Keratinocyte (primary cell): Measurements from ENCODE around the gene SLC7A7. TPM values are rescaled to one million over a fixed set of nuclear protein-coding genes. Genes with fewer than 3 reads are reported as not detected.

Experiments used
- DNase-seq: peaks from one replicate; pipeline ENCODE4 v3.0.0-alpha.2; 2011; ENCODE audit warnings: low read depth, missing footprints, low spot score
- FAIRE-seq: peaks from 2 replicates; lab custom pipeline; 2011; peaks lifted over from hg19 to GRCh38; lab: Jason Lieb, UNC
- H2AFZ ChIP-seq: 2 replicates; pipeline ENCODE4 v1.6.0; 2012; ENCODE audit warnings: low read length, control low read depth, inconsistent platforms; ENCODE audit not compliant: control insufficient read depth
- H3K27ac ChIP-seq: 2 replicates; pipeline ENCODE4 v1.5.1; 2011; ENCODE audit warnings: low read length; ENCODE audit not compliant: control insufficient read depth, insufficient read depth
- H3K27me3 ChIP-seq: 3 replicates; pipeline ENCODE4 v1.6.0; 2011; ENCODE audit warnings: low read length; ENCODE audit not compliant: control insufficient read depth, insufficient read depth; ENCODE audit errors: extremely low read depth
- H3K36me3 ChIP-seq, 2 experiments: 2 replicates in 1 of 2; 3 replicates in 1 of 2; pipeline ENCODE4 v1.5.1; 2011; ENCODE audit warnings: low read length in 2 of 2, mild to moderate bottlenecking in 1 of 2; ENCODE audit not compliant: control insufficient read depth in 2 of 2, insufficient read depth in 2 of 2; ENCODE audit errors: extremely low read depth in 1 of 2
- H3K4me1 ChIP-seq: 3 replicates; pipeline ENCODE4 v1.5.1; 2011; ENCODE audit warnings: low read length; ENCODE audit not compliant: control insufficient read depth, insufficient read depth; ENCODE audit errors: extremely low read depth
- H3K4me2 ChIP-seq: 3 replicates; pipeline ENCODE4 v1.6.0; 2011; ENCODE audit warnings: low read depth, low read length; ENCODE audit not compliant: control insufficient read depth, insufficient read depth; ENCODE audit errors: extremely low read depth
- H3K4me3 ChIP-seq, 3 experiments: fragments of 200-600 bp in 1 of 3; sonication (generic) in 1 of 3; 2 replicates in 2 of 3; 3 replicates in 1 of 3; pipeline ENCODE4 v1.5.1; 2011 to 2016; ENCODE audit warnings: low read length in 3 of 3, mild to moderate bottlenecking in 3 of 3, control low read depth in 2 of 3, inconsistent platforms in 1 of 3, low read depth in 1 of 3, mixed read lengths in 1 of 3, mixed run types in 1 of 3, moderate library complexity in 1 of 3; ENCODE audit not compliant: control insufficient read depth in 2 of 3, insufficient read depth in 2 of 3; ENCODE audit errors: extremely low read depth in 1 of 3
- H3K79me2 ChIP-seq: 2 replicates; pipeline ENCODE4 v1.6.0; 2012; ENCODE audit warnings: low read length; ENCODE audit not compliant: control insufficient read depth, insufficient read depth
- H3K9ac ChIP-seq: 3 replicates; pipeline ENCODE4 v1.6.0; 2011; ENCODE audit warnings: low read length; ENCODE audit not compliant: control insufficient read depth, insufficient read depth; ENCODE audit errors: extremely low read depth
- H3K9me1 ChIP-seq: 3 replicates; pipeline ENCODE4 v1.6.0; 2011; ENCODE audit warnings: low read length; ENCODE audit not compliant: control insufficient read depth, insufficient read depth; ENCODE audit errors: extremely low read depth
- H3K9me3 ChIP-seq: 2 replicates; pipeline ENCODE4 v1.5.1; 2012; ENCODE audit warnings: low read depth, low read length; ENCODE audit not compliant: control insufficient read depth
- H4K20me1 ChIP-seq: 3 replicates; pipeline ENCODE4 v1.6.0; 2011; ENCODE audit warnings: low read length; ENCODE audit not compliant: control insufficient read depth, insufficient read depth; ENCODE audit errors: extremely low read depth
- EZH2 ChIP-seq: IDR thresholded peaks from one replicate; pipeline ENCODE4 v1.6.1; 2012; ENCODE audit warnings: inconsistent platforms, mild to moderate bottlenecking, low read length, moderate library complexity
- dilution Hi-C: fragments of 300-500 bp; cut with MboI; formaldehyde crosslinking; loops from one replicate; pipeline ENCODE4 v1.7.0; 2020; ENCODE audit warnings: low sequenced_read_pairs; ENCODE audit not compliant: extremely low pct_ligation_motif_present
- polyA plus RNA-seq, 5 experiments: library from polyadenylated mRNA; depleted of rRNA in 3 of 5; stranded (reverse) in 3 of 5; stranded (forward) in 1 of 5; unstranded in 1 of 5; fragments of >200 nt; gene quantifications; 1 replicate in 1 of 5; 2 replicates in 3 of 5; 3 replicates in 1 of 5; pipeline versions ENCODE4 v1.2.1 to v1.2.3, GENCODE V29; 2011 to 2012; ENCODE audit warnings: missing spikeins in 2 of 5, low read depth in 1 of 5, low replicate concordance in 1 of 5
- TF ChIP-seq, protein P1 (sequence below), 3 experiments: IDR thresholded peaks in 1 of 3; conservative IDR thresholded peaks in 1 of 3; optimal IDR thresholded peaks in 1 of 3; 2 replicates in 2 of 3; 3 replicates in 1 of 3; pipeline versions ENCODE3 to v1.5.1; 2011; ENCODE audit warnings: low read length in 3 of 3, mild to moderate bottlenecking in 3 of 3, moderate library complexity in 2 of 3, control low read depth in 1 of 3, inconsistent platforms in 1 of 3; ENCODE audit not compliant: insufficient read depth in 2 of 3; ENCODE audit errors: extremely low read depth in 1 of 3

The SLC7A7 gene
- polyA plus RNA-seq, 1 donor (not counting 4 experiments of a cell fraction or from before 2014, with no cell fraction given): 0.20 TPM

DNA sequence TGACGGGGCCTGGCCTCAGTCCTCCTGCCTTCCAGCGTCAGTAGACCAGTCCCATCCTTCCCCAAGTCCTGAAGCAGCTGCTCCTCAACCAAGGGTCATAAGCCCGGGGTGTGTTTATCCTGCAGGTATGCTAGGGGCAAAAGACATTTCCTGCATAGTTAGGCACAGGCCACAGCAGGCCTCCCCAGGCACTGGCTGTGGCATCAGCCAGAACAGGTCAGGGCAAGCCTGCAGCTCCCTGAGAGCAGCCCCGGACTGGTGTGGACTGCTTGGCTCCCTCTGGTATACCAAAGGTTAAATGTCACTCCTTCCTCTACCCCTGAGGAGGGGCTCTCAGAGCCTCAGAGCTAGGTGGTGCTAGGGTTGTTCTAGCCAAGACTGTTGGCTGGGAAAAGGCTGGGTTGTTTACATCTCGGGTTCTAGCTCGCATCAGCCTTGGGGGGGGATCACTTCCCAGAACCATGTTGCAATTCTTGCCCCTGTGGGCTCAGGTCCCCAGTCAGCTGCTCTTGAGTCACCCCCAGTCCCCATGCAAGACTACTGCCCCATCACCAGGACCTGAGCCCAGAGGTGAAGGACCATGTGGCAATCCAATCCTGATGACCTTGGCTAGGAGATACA lies 24.0 kb upstream of the SLC7A7 start:
- no peaks in the 10 kb centered on the region for H3K27me3 ChIP-seq
- H3K27ac ChIP-seq: peak overlapping the region; percentile 93
- H2AFZ ChIP-seq: no peak overlapping the region
- peaks cover 25% of the 10 kb centered on the region for H3K4me1 ChIP-seq
- FAIRE-seq (peak; percentile 85), DNase-seq (peak; percentile 86)
- H3K9me3 ChIP-seq: no peaks in the 10 kb centered on the region
- dilution Hi-C loops: no loop called here
- peak overlapping the region; percentile 94 for H3K9ac ChIP-seq
- peaks cover 76% of the 10 kb centered on the region for H3K79me2 ChIP-seq
- H3K9me1 ChIP-seq: peaks cover 3% of the 10 kb centered on the region
- H4K20me1 ChIP-seq: no peaks in the 10 kb centered on the region
- no peak for TF ChIP-seq EZH2
- TF ChIP-seq, protein P1, sequence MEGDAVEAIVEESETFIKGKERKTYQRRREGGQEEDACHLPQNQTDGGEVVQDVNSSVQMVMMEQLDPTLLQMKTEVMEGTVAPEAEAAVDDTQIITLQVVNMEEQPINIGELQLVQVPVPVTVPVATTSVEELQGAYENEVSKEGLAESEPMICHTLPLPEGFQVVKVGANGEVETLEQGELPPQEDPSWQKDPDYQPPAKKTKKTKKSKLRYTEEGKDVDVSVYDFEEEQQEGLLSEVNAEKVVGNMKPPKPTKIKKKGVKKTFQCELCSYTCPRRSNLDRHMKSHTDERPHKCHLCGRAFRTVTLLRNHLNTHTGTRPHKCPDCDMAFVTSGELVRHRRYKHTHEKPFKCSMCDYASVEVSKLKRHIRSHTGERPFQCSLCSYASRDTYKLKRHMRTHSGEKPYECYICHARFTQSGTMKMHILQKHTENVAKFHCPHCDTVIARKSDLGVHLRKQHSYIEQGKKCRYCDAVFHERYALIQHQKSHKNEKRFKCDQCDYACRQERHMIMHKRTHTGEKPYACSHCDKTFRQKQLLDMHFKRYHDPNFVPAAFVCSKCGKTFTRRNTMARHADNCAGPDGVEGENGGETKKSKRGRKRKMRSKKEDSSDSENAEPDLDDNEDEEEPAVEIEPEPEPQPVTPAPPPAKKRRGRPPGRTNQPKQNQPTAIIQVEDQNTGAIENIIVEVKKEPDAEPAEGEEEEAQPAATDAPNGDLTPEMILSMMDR (optimal IDR thresholded peaks at IDR 0.05 in 1 of 3, IDR thresholded peaks at IDR 0.05 in 1 of 3, conservative IDR thresholded peaks at IDR 0.05 in 1 of 3; ENCODE audit: extremely low read depth in 1 of 3, insufficient read depth in 2 of 3, low read length in 3 of 3): no peak
- peaks cover 27 to 54% of the 10 kb centered on the region in 2 experiments for H3K36me3 ChIP-seq
- H3K4me2 ChIP-seq: peak overlapping the region; percentile 95
- peak overlapping the region; percentile 89 to 99 (median 92) for H3K4me3 ChIP-seq

DNA sequence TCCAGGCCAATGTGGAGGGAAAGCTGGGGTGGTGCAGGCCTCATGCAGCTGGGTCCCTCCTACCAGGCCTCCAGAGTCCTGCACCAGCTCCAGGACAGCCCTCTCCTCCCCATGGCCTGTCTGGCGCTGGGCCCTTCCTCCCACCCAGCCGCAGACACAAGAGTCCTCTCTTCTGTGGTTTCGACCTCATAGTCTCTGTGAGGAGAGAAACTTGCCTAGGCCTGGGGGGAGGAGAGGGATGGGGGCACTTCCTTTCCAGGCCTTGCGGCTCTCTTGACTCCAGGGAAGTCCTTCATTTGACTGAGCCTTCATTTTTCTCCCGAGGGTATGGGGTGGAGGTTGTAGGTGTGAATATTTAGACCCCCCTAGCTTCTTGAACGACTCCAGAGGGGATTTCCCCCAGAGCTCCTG lies 23.4 kb upstream of the SLC7A7 start:
- Histone ChIP-seq H3K79me2 (peaks cover 75% of the 10 kb centered on the region), H3K27ac (peak overlapping the region; percentile 93), H3K9me1 (peaks cover 3% of the 10 kb centered on the region), H3K4me2 (peak overlapping the region; percentile 95), H3K27me3 (no peaks in the 10 kb centered on the region), H3K9me3 (no peaks in the 10 kb centered on the region), H3K4me1 (peaks cover 25% of the 10 kb centered on the region), H4K20me1 (no peaks in the 10 kb centered on the region), H3K9ac (peak overlapping the region; percentile 94), H2AFZ (no peak overlapping the region), H3K4me3 (peak overlapping the region; percentile 89 to 99 (median 92)), H3K36me3 (peaks cover 31 to 54% of the 10 kb centered on the region in 2 experiments)
- no peak for TF ChIP-seq EZH2
- TF ChIP-seq, protein P1 (optimal IDR thresholded peaks at IDR 0.05 in 1 of 3, IDR thresholded peaks at IDR 0.05 in 1 of 3, conservative IDR thresholded peaks at IDR 0.05 in 1 of 3; ENCODE audit: extremely low read depth in 1 of 3, insufficient read depth in 2 of 3, low read length in 3 of 3): no peak
- dilution Hi-C loops: no loop called here
- FAIRE-seq (no peak), DNase-seq (no peak)
